SJSA1 (cell line): ENCODE results near the gene CEP85. TPM values are rescaled to one million over a fixed set of nuclear protein-coding genes. Genes with fewer than 3 reads are reported as not detected.
A peak's percentile ranks its signal among the peaks of the same experiment; 100 is the strongest.

ENCODE experiments used
- DNase-seq, 2 experiments: peaks; one replicate each; pipeline ENCODE4 v3.0.0-alpha.2; 2015 to 2020; ENCODE audit warnings: low spot score in 2 of 2, low read depth in 1 of 2
- H3K27ac ChIP-seq: fragments of 250-450 bp; sonication (Bioruptor Pico); 2 replicates; pipeline ENCODE4 v1.5.1; 2020; ENCODE audit warnings: mild to moderate bottlenecking, moderate library complexity
- H3K27me3 ChIP-seq: fragments of 250-450 bp; sonication (Bioruptor Pico); replicated peaks from 2 replicates; pipeline ENCODE4 v1.5.1; 2020; ENCODE audit warnings: mild to moderate bottlenecking, moderate library complexity
- H3K36me3 ChIP-seq: fragments of 250-450 bp; sonication (Bioruptor Pico); 2 replicates; pipeline ENCODE4 v1.5.1; 2020; ENCODE audit warnings: mild to moderate bottlenecking
- H3K4me1 ChIP-seq: fragments of 250-450 bp; sonication (Bioruptor Pico); replicated peaks from 2 replicates; pipeline ENCODE4 v1.6.1; 2021; ENCODE audit warnings: mild to moderate bottlenecking
- H3K4me3 ChIP-seq: fragments of 250-450 bp; sonication (Bioruptor Pico); 2 replicates; pipeline ENCODE4 v1.5.1; 2020; ENCODE audit warnings: mild to moderate bottlenecking
- H3K9me3 ChIP-seq: fragments of 250-450 bp; sonication (Bioruptor Pico); replicated peaks from 2 replicates; pipeline ENCODE4 v1.5.1; 2020; ENCODE audit warnings: mild to moderate bottlenecking
- total RNA-seq: library from RNA; depleted of rRNA; stranded (reverse); fragments of >200 nt; shearing (Covaris generic); gene quantifications from 2 replicates; pipeline ENCODE4 v1.2.3, GENCODE V29; 2014

CEP85 gene
- total RNA-seq, 1 experiment from 2014 or later, result 56.6 TPM

- DNase-seq, result no peak
- no peaks in the 10 kb centered on the region for H3K9me3 ChIP-seq
- H3K4me1 ChIP-seq, result no peaks in the 10 kb centered on the region
- H3K4me3 ChIP-seq, result no peak overlapping the region
- H3K27ac ChIP-seq, result no peak overlapping the region
- no peaks in the 10 kb centered on the region for H3K27me3 ChIP-seq
- H3K36me3 ChIP-seq, result 0 out of 2 replicates have a peak, but pooled peaks cover 4% of the 10 kb centered on the region
Measured at GRCh38 chr1:26293911-26294463, 60.0 kb downstream of the CEP85 start.

- no peaks in the 10 kb centered on the region for H3K9me3 ChIP-seq
- H3K36me3 ChIP-seq, result 0 out of 2 replicates have a peak, but pooled peaks cover 4% of the 10 kb centered on the region
- H3K27me3 ChIP-seq, result no peaks in the 10 kb centered on the region
- no peak overlapping the region for H3K27ac ChIP-seq
- no peak overlapping the region for H3K4me3 ChIP-seq
- H3K4me1 ChIP-seq, result no peaks in the 10 kb centered on the region
- no peak for DNase-seq
Measured at GRCh38 chr1:26295194-26296138, 61.5 kb downstream of the CEP85 start.

GRCh38 chr1:26296340-26297056, 62.5 kb downstream of the CEP85 start:
- Histone ChIP-seq H3K36me3 (0 out of 2 replicates have a peak, but pooled peaks cover 4% of the 10 kb centered on the region), H3K4me1 (no peaks in the 10 kb centered on the region), H3K9me3 (no peaks in the 10 kb centered on the region), H3K27me3 (no peaks in the 10 kb centered on the region), H3K27ac (no peak overlapping the region), H3K4me3 (no peak overlapping the region)
- DNase-seq, result peak in 1 of 2 experiments; percentile 37

- Histone ChIP-seq H3K4me1 (no peaks in the 10 kb centered on the region), H3K36me3 (0 out of 2 replicates have a peak, but pooled peaks cover 4% of the 10 kb centered on the region), H3K4me3 (no peak overlapping the region), H3K27ac (no peak overlapping the region), H3K27me3 (no peaks in the 10 kb centered on the region), H3K9me3 (no peaks in the 10 kb centered on the region)
- no peak for DNase-seq
Measured at GRCh38 chr1:26297057-26297790, 63.2 kb downstream of the CEP85 start.

GRCh38 chr1:26297791-26298124, 63.8 kb downstream of the CEP85 start:
- Histone ChIP-seq H3K27me3 (no peaks in the 10 kb centered on the region), H3K9me3 (no peaks in the 10 kb centered on the region), H3K27ac (no peak overlapping the region), H3K36me3 (0 out of 2 replicates have a peak, but pooled peaks cover 4% of the 10 kb centered on the region), H3K4me1 (peaks cover 2% of the 10 kb centered on the region), H3K4me3 (no peak overlapping the region)
- no peak for DNase-seq

- Histone ChIP-seq H3K27me3 (no peaks in the 10 kb centered on the region), H3K4me3 (no peak overlapping the region), H3K9me3 (no peaks in the 10 kb centered on the region), H3K27ac (no peak overlapping the region), H3K4me1 (peaks cover 10% of the 10 kb centered on the region), H3K36me3 (0 out of 2 replicates have a peak, but pooled peaks cover 4% of the 10 kb centered on the region)
- peak in 1 of 2 experiments; percentile 36 for DNase-seq
Measured at GRCh38 chr1:26300578-26301275, 66.7 kb downstream of the CEP85 start.

GRCh38 chr1:26302733-26303405, 68.9 kb downstream of the CEP85 start:
- Histone ChIP-seq H3K4me1 (peaks cover 16% of the 10 kb centered on the region), H3K27me3 (no peaks in the 10 kb centered on the region), H3K4me3 (no peak overlapping the region), H3K36me3 (no peaks in the 10 kb centered on the region), H3K9me3 (no peaks in the 10 kb centered on the region), H3K27ac (no peak overlapping the region)
- DNase-seq, result peak in 1 of 2 experiments; percentile 40

- H3K4me1 ChIP-seq, result peaks cover 16% of the 10 kb centered on the region
Measured at GRCh38 chr1:26305667-26306289, 71.8 kb downstream of the CEP85 start.

GRCh38 chr1:26306290-26307229, 72.6 kb downstream of the CEP85 start, which contains the start of gene UBXN11:
UBXN11 (minus strand) TSS chr1:26306636; CDS start chr1:26302883, 3,753 bp downstream.
- Histone ChIP-seq H3K36me3 (no peaks in the 10 kb centered on the region), H3K4me3 (peak within 1 kb of the TSS; percentile 58), H3K4me1 (peaks cover 16% of the 10 kb centered on the region), H3K27ac (peak within 1 kb of the TSS; percentile 47), H3K27me3 (no peaks in the 10 kb centered on the region), H3K9me3 (no peaks in the 10 kb centered on the region)
- DNase-seq, result peak; percentile 76 to 94

More at GRCh38 chr1:26305667-26306289, 71.8 kb downstream of the CEP85 start:
- DNase-seq, result no peak
- H3K4me3 ChIP-seq, result peak overlapping the region; percentile 58
- peak overlapping the region; percentile 47 for H3K27ac ChIP-seq
- H3K27me3 ChIP-seq, result no peaks in the 10 kb centered on the region
- H3K36me3 ChIP-seq, result no peaks in the 10 kb centered on the region
- no peaks in the 10 kb centered on the region for H3K9me3 ChIP-seq

GRCh38 chr1:26307363-26307781, 73.4 kb downstream of the CEP85 start:
- Histone ChIP-seq H3K4me3 (no peak overlapping the region), H3K27me3 (peaks cover 5% of the 10 kb centered on the region; the same call in 1 of the 2 replicates), H3K36me3 (no peaks in the 10 kb centered on the region), H3K9me3 (no peaks in the 10 kb centered on the region), H3K27ac (no peak overlapping the region), H3K4me1 (peaks cover 16% of the 10 kb centered on the region)
- DNase-seq, result no peak
